RWPE1 (cell line): Measurements from ENCODE around the gene AP3M1.
A peak's percentile ranks its signal among the peaks of the same experiment; 100 is the strongest.

Source experiments
- CTCF ChIA-PET: fragments of 350-600 bp; sonication (Branson Sonifier 250); formaldehyde crosslinking; extraction: SDS; loops from one replicate; lab custom pipeline; 2021; lab: Yijun Ruan, JAX
- POLR2A ChIA-PET: fragments of 400-600 bp; formaldehyde crosslinking; extraction: SDS; loops from one replicate; lab custom pipeline; 2020; ENCODE audit warnings: antibody characterized with exemption; ENCODE audit not compliant: low non-redundant PET; lab: Yijun Ruan, JAX
- DNase-seq: peaks from one replicate; pipeline ENCODE4 v3.0.0; 2012; ENCODE audit warnings: low spot score
- H3K27ac ChIP-seq: fragments of 450-650 bp; 2 replicates; pipeline ENCODE4 v1.5.1; 2017
- CTCF ChIP-seq: fragments of 450-650 bp; conservative IDR thresholded peaks from 2 replicates; pipeline ENCODE4 v1.5.1; 2017; ENCODE audit warnings: low read depth, mild to moderate bottlenecking

Gene AP3M1

GRCh38 chr10:74110120-74110519 is 40.5 kb downstream of the AP3M1 start:
- no peak overlapping the region for H3K27ac ChIP-seq
- no peak for DNase-seq
- POLR2A ChIA-PET = no interaction called here
- no peak for TF ChIP-seq CTCF
- CTCF ChIA-PET = interaction anchor here (0.7 kb wide), 1 partner anchor 25 kb away, joined by 3 read pairs; no protein-coding TSS in a partner anchor

GRCh38 chr10:74109452-74109851 is 41.2 kb downstream of the AP3M1 start:
- ChIA-PET POLR2A (interaction anchor here (0.6 kb wide), 1 partner anchor 67 kb away, joined by 5 read pairs; no protein-coding TSS in a partner anchor), CTCF (interaction anchor here (0.9 to 1.1 kb wide), 2 partner anchors 111 to 335 kb away, joined by 3 to 4 read pairs; no protein-coding TSS in a partner anchor)
- no peak for DNase-seq
- H3K27ac ChIP-seq = no peak overlapping the region
- no peak for TF ChIP-seq CTCF

GRCh38 chr10:74107391-74107790 is 43.2 kb downstream of the AP3M1 start:
- H3K27ac ChIP-seq = no peak overlapping the region
- ChIA-PET POLR2A (no interaction called here), CTCF (interaction anchor here (0.5 to 1.1 kb wide), 6 partner anchors 11 to 333 kb away, joined by 3 to 4 read pairs (median 3); no protein-coding TSS in a partner anchor)
- no peak for DNase-seq
- no peak for TF ChIP-seq CTCF

GRCh38 chr10:74104996-74105395 is 45.6 kb downstream of the AP3M1 start:
- H3K27ac ChIP-seq = no peak overlapping the region
- DNase-seq = no peak
- ChIA-PET CTCF (no interaction called here), POLR2A (interaction anchor here (0.7 kb wide), 1 partner anchor 186 kb away, joined by 3 read pairs; no protein-coding TSS in a partner anchor)
- no peak for TF ChIP-seq CTCF

GRCh38 chr10:74104480-74104879 is 46.1 kb downstream of the AP3M1 start:
- ChIA-PET POLR2A (interaction anchor here (0.7 kb wide), 1 partner anchor 186 kb away, joined by 3 read pairs; no protein-coding TSS in a partner anchor), CTCF (no interaction called here)
- no peak for DNase-seq
- no peak for TF ChIP-seq CTCF
- no peak overlapping the region for H3K27ac ChIP-seq

- no peak overlapping the region for H3K27ac ChIP-seq
- CTCF ChIA-PET = interaction anchor here (0.6 to 1.2 kb wide), 11 partner anchors 12 to 996 kb away, joined by 3 to 7 read pairs (median 4); no protein-coding TSS in a partner anchor
- DNase-seq = no peak
- POLR2A ChIA-PET = no interaction called here
- peak; percentile 21; the same call in 1 of the 2 replicates for TF ChIP-seq CTCF
Measured at GRCh38 chr10:74103560-74104258, 46.9 kb downstream of the AP3M1 start.
